ENCODE data around the gene GRSF1. TPM values are rescaled to one million over a fixed set of nuclear protein-coding genes. Genes with fewer than 3 reads are reported as not detected.

The GRSF1 gene
- total and polyA plus RNA-seq, 10 donors = 31.1 to 48.2 (median 39.6) TPM

DNA sequence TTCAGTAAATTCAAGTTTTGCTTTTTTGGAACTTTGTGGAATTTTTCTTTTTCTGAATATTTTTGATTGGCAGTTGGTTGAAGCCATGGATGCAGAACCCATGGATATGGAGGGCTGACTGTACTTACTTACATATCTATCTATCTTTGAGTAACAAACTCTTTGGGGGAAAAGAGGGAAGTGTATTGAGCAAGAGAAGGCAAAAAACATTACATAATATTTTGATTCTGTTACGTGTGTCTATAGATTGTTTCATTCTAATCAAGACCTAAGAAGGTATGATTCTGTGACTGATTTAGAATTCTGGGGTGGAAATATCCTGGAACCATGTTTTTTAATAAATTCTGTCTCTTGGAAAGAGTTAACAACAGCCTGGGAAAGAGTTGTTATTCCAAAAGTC is 31.5 kb downstream of the GRSF1 start:
- peaks cover 0 to 23% (median 0%) of the 10 kb centered on the region in 6 donors for H3K36me3 ChIP-seq
- no peak for TF ChIP-seq CTCF (IDR thresholded peaks at IDR 0.05 in 8 of 11, conservative IDR thresholded peaks at IDR 0.05 in 3 of 11)
- TF ChIP-seq POLR2A (IDR thresholded peaks at IDR 0.05) = no peak
- no peak for TF ChIP-seq POLR2AphosphoS5 (IDR thresholded peaks at IDR 0.05)
- DNase-seq = no peak
- no peak overlapping the region for H3K27ac ChIP-seq
- no peaks in the 10 kb centered on the region for H3K9me3 ChIP-seq
- no peaks in the 10 kb centered on the region for H3K27me3 ChIP-seq (replicated peaks in 1 of 7)
- intact Hi-C loops (cut with DNase I; ENCODE audit: low total_unique reads) = no loop called here
- H3K4me1 ChIP-seq = no peaks in the 10 kb centered on the region
- H3K4me3 ChIP-seq = no peak overlapping the region
- 59 to 94% (median 77%) methylated on average over 1 of the region's 1 CpG for WGBS, 5 donors

GRCh38 chr4:70802928-70803580 is 36.6 kb downstream of the GRSF1 start:
- intact Hi-C loops (cut with DNase I; ENCODE audit: low total_unique reads) = no loop called here
- H3K27me3 ChIP-seq (replicated peaks in 1 of 7) = no peaks in the 10 kb centered on the region
- H3K4me1 ChIP-seq = no peaks in the 10 kb centered on the region
- no peak for DNase-seq
- no peaks in the 10 kb centered on the region for H3K9me3 ChIP-seq
- peaks cover 0 to 40% (median under 1%) of the 10 kb centered on the region in 6 donors for H3K36me3 ChIP-seq
- no peak for TF ChIP-seq POLR2AphosphoS5 (IDR thresholded peaks at IDR 0.05)
- TF ChIP-seq CTCF (IDR thresholded peaks at IDR 0.05 in 8 of 11, conservative IDR thresholded peaks at IDR 0.05 in 3 of 11) = no peak
- no peak for TF ChIP-seq POLR2A (IDR thresholded peaks at IDR 0.05)
- H3K27ac ChIP-seq = no peak overlapping the region
- no peak overlapping the region for H3K4me3 ChIP-seq
- WGBS, 5 donors = 85 to 95% (median 91%) methylated on average over 5 of the region's 5 CpGs

GRCh38 chr4:70801265-70801809 is 38.4 kb downstream of the GRSF1 start:
- Histone ChIP-seq H3K4me1 (no peaks in the 10 kb centered on the region), H3K27ac (no peak overlapping the region), H3K36me3 (peaks cover 0 to 54% (median 10%) of the 10 kb centered on the region in 6 donors), H3K9me3 (no peaks in the 10 kb centered on the region), H3K27me3 (replicated peaks in 1 of 7) (no peaks in the 10 kb centered on the region), H3K4me3 (no peak overlapping the region)
- 72 to 83% (median 79%) methylated on average over 1 of the region's 1 CpG for WGBS, 5 donors
- intact Hi-C loops (cut with DNase I; ENCODE audit: low total_unique reads) = no loop called here
- DNase-seq = no peak
- TF ChIP-seq POLR2AphosphoS5 (IDR thresholded peaks at IDR 0.05) = no peak
- TF ChIP-seq POLR2A (IDR thresholded peaks at IDR 0.05) = no peak
- TF ChIP-seq CTCF (IDR thresholded peaks at IDR 0.05 in 8 of 11, conservative IDR thresholded peaks at IDR 0.05 in 3 of 11) = no peak

DNA sequence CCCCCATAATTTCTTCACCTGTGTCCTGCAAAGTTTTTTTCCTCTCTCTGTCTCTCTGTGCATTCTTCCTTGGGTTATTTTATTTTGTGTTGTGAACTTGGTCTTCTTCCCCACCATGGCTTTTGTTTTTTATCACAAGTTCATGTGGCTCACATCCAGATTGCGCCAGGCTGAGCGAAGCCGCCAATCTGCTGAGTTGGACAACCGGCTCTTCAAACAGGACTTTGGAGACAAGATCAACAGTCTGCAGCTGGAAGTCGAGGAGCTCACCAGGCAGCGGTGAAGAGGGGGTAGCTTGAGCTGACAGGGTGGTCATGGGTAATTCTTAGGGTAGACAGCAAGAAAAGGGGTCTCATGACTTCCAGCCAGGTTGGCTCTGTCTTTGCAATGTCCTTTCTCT is 46.1 kb downstream of the GRSF1 start:
- Histone ChIP-seq H3K27ac (no peak overlapping the region), H3K4me1 (no peaks in the 10 kb centered on the region), H3K9me3 (peaks cover 0 to 4% (median 0%) of the 10 kb centered on the region in 8 donors), H3K27me3 (replicated peaks in 1 of 7) (no peaks in the 10 kb centered on the region), H3K4me3 (no peak overlapping the region), H3K36me3 (peaks cover 0 to 97% (median 41%) of the 10 kb centered on the region in 6 donors)
- 95 to 98% (median 98%) methylated on average over 6 of the region's 6 CpGs for WGBS, 5 donors
- TF ChIP-seq POLR2AphosphoS5 (IDR thresholded peaks at IDR 0.05) (no peak), CTCF (IDR thresholded peaks at IDR 0.05 in 8 of 11, conservative IDR thresholded peaks at IDR 0.05 in 3 of 11) (no peak), POLR2A (IDR thresholded peaks at IDR 0.05) (no peak)
- intact Hi-C loops (cut with DNase I; ENCODE audit: low total_unique reads) = no loop called here
- no peak for DNase-seq

Data from spleen (tissue), 11 donors.